HG02759 (cell line): ENCODE data around the gene LEF1.
A peak's percentile ranks its signal among the peaks of the same experiment; 100 is the strongest.

ENCODE experiments used
- ATAC-seq: cut with Tn5 transposase; IDR thresholded peaks from one replicate; pipeline ENCODE4 v1.9.1; 2021; ENCODE audit warnings: mild to moderate bottlenecking, moderate library complexity; ENCODE audit not compliant: unreplicated experiment

LEF1 gene

GRCh38 chr4:108149588-108150380 lies 18.9 kb downstream of the LEF1 start:
- ATAC-seq = no peak

DNA sequence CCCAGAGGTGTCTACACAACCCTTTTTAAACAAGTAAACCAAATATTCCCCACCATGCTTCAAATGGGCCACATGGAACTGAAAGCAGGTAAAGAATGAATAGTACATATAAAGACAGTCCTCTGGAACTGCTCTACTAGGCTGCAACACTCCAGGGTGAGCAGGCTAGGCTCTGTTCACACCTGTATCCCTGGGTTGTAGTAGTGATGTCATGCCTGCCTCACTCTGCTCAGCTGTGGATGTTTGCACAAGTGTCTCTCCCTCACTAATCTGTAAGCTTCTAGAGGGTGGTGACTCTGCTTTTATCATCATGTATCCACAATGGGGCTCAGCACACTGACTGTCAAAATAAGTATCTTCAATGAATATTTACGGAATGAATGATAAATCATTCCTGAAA lies 20.4 kb downstream of the LEF1 start:
- no peak for ATAC-seq

- ATAC-seq = no peak
These were observed 21.9 kb downstream of the LEF1 start for GRCh38 chr4:108146819-108147218.

GRCh38 chr4:108146336-108146735 lies 22.4 kb downstream of the LEF1 start:
- ATAC-seq = no peak

GRCh38 chr4:108144451-108144850 lies 24.3 kb downstream of the LEF1 start:
- no peak for ATAC-seq

GRCh38 chr4:108143515-108143914 lies 25.2 kb downstream of the LEF1 start:
- ATAC-seq = no peak

GRCh38 chr4:108142870-108143269 lies 25.9 kb downstream of the LEF1 start:
- no peak for ATAC-seq

DNA sequence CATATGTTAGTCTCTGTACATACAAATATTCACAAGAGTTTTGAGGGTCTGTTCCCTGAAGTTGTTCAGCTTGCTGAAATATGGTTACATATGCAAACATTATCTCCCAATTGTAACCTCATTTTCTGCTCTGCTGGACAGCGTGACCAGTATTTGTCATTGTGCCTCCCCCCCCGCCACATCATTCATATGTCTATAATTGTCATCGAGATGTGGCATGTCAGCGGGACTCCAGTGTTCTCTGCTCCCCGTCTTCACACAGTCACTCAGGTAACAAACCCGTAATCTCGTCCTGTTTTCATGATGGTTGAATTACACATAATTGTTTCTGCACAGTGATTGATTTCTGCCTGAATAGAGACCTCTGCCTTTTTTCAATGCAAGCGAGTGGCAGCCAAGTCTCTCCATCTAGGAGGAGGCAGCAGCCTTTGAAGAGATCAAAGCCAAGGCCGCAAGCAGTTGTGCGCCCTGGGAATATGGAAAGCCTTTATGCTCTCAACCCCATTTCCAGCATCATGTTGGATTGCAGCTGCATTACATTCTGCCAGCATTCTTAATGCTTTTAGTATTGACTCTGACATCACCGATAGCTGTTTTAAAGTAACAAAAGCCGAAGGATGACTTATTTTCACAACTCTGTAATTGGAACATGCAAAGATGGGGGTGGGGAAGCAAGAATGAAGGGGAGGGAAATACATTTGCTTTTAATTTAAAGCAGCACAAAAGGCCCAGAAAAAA lies 27.4 kb downstream of the LEF1 start:
- ATAC-seq = peak; percentile 60

- no peak for ATAC-seq
These were observed 28.4 kb downstream of the LEF1 start for GRCh38 chr4:108140328-108140727.

- ATAC-seq = peak; percentile 55
These were observed 29.6 kb downstream of the LEF1 start for GRCh38 chr4:108139089-108139488.

GRCh38 chr4:108135549-108136209 lies 33.1 kb downstream of the LEF1 start:
- peak; percentile 41 for ATAC-seq

DNA sequence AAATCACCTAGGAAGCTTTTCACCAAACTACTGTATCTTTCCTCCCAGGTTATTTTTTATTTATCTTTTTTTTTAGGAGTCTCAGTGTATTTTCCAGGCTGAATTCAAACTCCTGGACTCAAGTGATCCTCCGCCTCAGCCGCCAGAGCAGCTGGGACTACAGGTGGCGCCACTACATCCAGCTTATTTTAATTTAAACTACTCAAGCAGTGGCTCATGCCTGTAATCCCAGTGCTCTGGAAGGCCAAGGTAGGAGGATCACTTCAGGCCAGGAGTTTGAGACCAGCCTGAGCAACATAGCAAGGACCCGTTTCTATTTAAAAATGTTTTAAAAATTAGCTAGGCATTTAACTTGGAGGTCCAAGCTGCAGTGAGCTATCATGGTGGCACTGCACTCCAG lies 37.8 kb downstream of the LEF1 start:
- ATAC-seq = no peak

DNA sequence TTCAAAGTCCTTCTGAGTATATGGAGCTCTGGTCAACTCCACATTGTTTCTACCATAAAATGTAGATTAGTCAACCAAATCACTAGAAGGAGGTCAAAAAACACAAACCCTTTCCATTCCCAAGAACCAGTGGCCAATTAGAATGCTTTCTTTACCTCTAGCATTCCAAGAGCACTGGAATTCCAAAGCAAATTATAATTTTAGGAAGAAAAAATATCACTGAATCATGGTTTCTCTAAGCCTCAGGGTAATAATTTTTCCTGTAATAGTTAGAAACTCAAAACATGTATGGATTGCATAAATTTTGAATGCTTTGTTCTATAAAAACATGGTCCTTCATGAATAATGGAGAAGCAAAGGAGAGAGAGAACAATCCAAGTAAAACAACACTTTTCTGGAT lies 39.5 kb downstream of the LEF1 start:
- ATAC-seq = no peak

- no peak for ATAC-seq
These were observed 41.9 kb downstream of the LEF1 start for GRCh38 chr4:108126806-108127205.

DNA sequence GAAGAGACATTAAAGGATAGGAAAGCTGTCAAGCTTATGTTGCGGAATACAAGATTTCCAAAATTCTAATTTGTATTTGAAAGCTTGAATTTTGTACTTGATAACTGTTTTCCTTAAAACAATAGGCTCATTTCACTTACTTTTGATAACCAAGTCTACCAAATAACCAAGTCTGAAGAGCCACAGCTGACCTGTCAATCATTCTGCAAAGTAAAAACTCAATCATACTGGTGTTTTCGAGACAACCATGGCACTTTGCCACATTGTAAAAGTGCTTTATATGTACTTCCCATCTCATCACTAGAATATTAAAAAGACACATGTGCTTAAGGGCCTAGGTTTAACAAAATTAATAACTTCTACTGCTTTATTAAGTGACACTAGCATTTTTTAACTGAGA lies 47.9 kb downstream of the LEF1 start:
- ATAC-seq = no peak

DNA sequence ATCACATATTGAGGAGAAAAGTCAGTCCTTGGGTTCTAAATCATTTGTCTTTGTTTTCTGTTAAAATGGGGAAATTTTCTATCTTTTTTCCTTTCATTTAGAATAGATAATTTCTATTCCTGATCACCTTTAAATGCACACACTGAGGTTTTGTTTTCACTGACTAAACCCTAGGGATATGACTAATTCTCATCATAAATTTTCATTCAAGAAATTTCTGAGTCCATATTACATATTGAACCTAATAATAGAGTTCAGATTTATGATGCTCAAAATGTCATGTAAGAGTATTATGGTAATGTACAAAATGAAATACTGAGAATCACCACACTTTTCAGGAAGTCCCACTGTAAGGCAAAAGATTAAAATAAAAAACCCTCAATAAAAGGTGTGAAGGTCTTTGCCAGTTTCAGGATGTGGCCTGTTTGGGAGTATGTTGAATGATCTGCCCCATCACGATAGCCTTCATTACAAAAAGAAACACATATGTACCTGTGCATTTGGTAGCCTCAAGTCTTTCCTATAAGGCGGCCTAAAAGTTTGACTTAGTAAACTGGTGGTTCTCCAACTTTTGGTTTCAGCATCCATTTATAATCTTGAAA lies 49.4 kb downstream of the LEF1 start:
- ATAC-seq = no peak

GRCh38 chr4:108118505-108118904 lies 50.2 kb downstream of the LEF1 start:
- peak; percentile 87 for ATAC-seq

DNA sequence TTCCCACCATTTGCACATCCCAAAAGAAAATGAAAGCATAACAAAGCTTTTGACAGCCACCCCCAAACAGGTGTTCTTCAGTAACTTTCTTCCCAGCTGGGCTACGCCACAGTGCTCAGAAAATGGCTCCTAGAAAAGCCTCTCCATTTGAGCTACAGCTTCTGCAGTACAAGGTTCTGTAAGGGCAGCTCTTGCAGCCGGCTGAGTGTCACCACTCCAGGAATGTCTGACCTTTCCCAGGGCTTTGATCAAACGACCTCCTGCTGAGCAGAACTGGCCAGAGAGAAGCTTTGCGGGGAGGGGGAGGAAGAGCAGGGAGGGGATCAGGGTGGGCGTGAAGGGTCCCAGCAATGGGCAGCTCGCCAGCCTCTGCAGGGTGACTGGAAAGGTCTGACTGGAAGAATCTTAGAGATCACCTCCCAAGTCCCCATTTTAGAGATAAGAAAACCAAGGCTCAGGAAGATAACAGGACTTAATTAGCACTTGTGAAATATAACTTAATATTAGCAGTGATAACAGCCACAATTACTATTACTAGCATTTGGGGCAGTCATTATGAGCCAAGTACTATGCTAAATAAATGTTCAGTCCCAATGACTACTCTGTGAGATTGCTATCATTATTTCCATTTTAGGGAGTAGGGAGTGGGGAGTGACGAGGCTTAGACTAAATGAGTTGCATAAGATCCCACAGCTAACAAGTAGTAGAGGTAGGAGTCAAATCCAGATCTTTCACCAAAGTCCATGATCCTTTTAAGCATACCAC lies 51.1 kb downstream of the LEF1 start:
- ATAC-seq = no peak

- peak; percentile 29 for ATAC-seq
These were observed 52.1 kb downstream of the LEF1 start for GRCh38 chr4:108116423-108117168.

DNA sequence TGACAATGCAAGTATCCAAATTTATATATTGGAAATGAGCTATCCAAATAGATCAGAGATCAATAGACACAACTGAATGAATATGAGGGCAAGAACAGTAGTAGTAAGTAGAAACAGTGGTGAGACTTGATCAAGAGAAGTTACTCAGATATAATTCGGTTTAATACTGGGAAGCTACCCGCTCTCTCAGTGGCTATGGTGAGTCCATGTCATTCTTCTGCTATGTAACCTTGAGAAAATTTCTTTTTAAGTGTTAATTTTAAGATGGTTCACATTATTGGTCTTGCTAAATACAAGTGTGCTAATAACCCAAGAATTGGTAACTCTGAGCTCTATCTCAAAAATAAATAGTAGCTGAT lies 53.6 kb downstream of the LEF1 start:
- no peak for ATAC-seq
